ENCODE measurements around the gene WNT7B.

The WNT7B gene

DNA sequence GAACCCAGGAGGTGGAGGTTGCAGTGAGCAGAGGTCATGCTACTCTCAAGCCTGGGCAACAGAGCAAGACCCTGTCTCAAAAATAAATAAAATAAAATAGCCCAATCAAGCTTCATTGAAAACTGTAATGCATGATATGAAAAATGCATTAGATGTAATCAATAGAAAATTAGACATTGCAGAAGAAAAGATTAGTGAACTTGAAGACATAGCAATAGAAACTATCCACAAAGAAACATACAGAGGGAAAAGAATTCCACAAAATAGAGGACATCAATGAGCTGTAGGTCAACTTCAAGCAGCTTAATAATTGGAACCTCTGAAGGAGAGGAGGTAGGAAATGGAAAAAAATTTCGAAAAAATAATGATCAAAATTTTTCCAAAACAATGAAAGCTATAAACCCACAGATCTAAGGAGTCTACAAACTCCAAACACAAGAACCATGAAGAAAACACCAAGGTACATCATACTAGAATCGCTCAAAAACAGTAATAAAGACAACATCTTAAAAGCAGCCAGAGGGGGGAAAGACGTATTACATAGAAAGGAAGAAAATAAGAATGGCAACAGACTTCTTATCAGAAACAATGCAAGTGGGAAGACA is 104.2 kb downstream of the WNT7B start:
- TF ChIP-seq, protein P1, sequence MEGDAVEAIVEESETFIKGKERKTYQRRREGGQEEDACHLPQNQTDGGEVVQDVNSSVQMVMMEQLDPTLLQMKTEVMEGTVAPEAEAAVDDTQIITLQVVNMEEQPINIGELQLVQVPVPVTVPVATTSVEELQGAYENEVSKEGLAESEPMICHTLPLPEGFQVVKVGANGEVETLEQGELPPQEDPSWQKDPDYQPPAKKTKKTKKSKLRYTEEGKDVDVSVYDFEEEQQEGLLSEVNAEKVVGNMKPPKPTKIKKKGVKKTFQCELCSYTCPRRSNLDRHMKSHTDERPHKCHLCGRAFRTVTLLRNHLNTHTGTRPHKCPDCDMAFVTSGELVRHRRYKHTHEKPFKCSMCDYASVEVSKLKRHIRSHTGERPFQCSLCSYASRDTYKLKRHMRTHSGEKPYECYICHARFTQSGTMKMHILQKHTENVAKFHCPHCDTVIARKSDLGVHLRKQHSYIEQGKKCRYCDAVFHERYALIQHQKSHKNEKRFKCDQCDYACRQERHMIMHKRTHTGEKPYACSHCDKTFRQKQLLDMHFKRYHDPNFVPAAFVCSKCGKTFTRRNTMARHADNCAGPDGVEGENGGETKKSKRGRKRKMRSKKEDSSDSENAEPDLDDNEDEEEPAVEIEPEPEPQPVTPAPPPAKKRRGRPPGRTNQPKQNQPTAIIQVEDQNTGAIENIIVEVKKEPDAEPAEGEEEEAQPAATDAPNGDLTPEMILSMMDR (IDR thresholded peaks at IDR 0.05; ENCODE audit: extremely low read depth, missing control alignments) = no peak
- DNase-seq (ENCODE audit: low spot score) = no peak

DNA sequence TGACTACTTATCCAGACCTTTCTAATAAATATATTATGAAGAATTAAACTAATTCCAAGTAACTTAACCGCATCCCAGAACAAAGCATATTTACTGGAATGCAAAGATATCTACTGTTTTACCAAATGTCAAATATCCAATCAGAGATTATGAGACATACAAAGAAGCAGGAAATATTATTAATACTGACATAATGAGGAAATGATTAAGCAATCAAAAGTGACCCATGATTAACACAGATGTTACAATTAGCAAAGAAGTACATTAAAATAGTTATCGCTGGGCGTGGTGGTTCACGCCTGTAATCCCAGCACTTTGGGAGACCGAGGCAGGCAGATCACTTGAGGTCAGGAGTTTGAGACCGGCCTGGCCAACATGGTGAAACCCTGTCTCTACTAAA is 105.2 kb downstream of the WNT7B start:
- no peak for DNase-seq (ENCODE audit: low spot score)
- TF ChIP-seq, protein P1 (IDR thresholded peaks at IDR 0.05; ENCODE audit: extremely low read depth, missing control alignments) = no peak

All from GM20000 (cell line).